Left renal pelvis (tissue), 4 donors: Measurements from ENCODE around the gene GMPS. TPM values are rescaled to one million over a fixed set of nuclear protein-coding genes. Genes with fewer than 3 reads are reported as not detected.
"Not testable (repeated sequence)": the region's sequence is repeated elsewhere in the genome, so short reads cannot be mapped to it uniquely, and the experiment has no call there.

ENCODE experiments used
- DNase-seq, 4 donors: peaks; one replicate each; pipeline ENCODE4 v3.0.0-alpha.2; 2013; ENCODE audit warnings: low read depth in 4 of 4, low spot score in 3 of 4
- polyA plus RNA-seq, 4 donors: library from polyadenylated mRNA; unstranded; fragments of 120-200 nt; gene quantifications; one replicate each; pipeline ENCODE4 v1.2.1, GENCODE V29; 2013; ENCODE audit not compliant: insufficient read length in 4 of 4

The GMPS gene
- polyA plus RNA-seq, 4 donors: 57.9 to 79.1 (median 72.0) TPM

DNA sequence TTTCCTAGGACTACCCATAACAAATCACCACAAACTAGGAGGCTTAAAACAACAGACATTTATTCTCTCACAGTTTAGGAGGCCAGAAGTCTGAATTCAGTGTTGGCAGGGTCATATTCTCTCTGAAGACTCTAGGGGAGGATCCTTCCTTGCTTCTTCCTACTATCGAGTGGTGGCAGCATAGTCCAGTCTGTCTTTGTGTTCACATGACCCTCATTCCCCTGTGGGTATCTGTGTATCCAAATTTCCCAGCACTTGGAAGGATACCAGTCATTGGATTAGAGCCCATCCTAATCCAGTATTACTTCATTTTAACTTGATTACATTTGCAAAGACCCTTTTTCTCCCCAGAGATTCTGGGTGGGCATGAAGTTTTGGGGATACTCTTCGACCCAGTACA lies 63.8 kb downstream of the GMPS start:
- no peak for DNase-seq

DNA sequence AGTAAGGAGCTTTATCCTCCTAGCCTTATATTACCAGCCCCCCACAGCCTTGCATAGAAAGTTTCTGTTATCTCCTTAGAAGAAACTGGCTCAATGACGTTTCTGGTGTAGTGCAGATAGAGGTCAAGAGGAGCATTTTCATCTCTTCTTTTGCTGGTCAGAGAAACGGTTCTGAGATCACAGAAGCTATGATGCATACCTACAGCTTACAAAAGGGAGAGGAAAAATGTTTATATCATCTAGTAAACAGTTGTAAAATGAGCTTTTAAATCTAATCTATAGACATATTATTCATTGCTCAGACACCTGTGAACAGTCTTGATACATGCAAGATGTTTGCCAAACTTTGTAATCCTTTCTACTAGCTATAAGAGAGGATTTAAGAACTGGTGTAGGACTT lies 68.0 kb downstream of the GMPS start:
- DNase-seq: no peak

- DNase-seq: no peak
These were observed 70.9 kb downstream of the GMPS start for GRCh38 chr3:155941354-155941753.

- no peak for DNase-seq
These were observed 73.6 kb downstream of the GMPS start for GRCh38 chr3:155944081-155944480.

DNA sequence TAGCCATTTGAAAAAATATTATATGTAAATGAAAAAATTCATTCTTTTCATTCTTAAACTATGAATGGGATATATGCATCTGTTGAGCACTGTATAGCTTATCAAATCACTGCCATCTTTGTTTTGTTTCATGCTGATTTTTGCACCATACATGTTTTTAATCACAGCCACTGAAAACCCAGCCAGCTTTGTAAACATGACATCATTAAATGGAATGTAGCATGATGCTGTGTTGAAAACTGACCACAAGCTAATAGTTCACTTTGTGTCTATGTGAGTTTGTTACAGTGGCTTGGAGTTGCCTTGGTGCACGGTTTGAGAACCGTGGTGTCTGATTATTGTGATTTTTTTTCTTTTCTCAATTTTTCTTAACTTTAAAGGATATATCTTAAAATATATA lies 75.7 kb downstream of the GMPS start:
- DNase-seq: no peak

DNA sequence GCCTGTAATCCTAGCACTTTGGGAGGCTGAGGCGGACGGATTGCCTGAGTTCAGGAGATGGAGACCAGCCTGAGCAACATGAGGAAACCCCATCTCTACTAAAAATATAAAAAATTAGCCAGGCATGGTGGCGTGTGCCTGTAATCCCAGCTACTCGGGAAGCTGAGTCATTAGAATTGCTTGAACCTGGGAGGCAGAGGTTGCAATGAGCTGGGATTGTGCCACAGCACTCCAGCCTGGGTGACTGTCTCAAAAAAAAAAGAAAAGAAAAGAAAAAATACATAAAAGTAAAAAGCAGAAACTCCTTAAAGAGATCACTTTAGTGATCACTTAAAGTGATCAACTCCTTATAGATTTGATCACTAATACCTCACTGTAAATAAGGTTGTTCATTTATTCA lies 78.0 kb downstream of the GMPS start:
- no peak for DNase-seq

- no peak for DNase-seq
These were observed 79.2 kb downstream of the GMPS start for GRCh38 chr3:155949453-155950217.

DNA sequence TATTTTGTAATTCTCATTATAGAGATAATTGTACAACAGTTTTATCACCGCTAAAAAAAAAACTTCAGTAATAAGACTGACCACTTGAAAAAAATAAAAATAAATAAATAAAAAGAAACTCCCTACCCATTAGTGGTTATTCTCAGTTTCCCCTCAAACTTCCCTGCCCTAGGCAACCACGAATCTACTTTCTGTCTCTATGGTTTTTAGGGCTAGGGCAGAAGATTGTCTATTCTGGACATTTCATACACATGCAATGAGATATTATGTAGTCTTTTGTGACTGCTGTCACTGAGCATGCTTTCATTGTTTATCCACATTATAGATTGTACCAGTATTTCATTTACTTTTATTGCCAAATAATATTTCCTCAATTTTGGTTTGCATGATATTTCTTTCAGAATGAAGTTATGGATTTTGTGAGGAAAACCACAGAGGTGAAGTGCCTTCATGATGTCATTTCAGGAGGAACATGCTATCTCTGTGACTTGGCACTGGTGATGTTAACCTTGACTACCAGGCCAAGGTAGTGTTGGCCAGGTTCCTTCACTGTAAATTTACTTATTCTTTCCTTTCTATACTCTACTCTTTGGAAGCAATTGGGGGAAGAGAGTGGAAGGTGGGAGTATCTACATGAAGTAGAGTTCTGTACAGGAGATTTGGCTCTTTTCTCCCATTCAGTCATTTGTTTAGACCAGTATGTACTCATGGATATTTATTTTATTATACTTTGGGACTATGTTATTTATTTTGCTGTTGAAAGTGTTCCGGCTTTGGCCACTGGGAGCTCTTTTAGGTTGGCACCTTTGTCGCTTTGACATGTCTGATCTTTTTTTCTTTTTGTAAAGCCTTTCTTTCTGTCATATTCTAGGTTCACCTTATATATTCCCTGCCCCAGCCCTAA lies 86.3 kb downstream of the GMPS start:
- DNase-seq: no peak

GRCh38 chr3:155957412-155957880 lies 87.0 kb downstream of the GMPS start:
- DNase-seq: no peak

DNA sequence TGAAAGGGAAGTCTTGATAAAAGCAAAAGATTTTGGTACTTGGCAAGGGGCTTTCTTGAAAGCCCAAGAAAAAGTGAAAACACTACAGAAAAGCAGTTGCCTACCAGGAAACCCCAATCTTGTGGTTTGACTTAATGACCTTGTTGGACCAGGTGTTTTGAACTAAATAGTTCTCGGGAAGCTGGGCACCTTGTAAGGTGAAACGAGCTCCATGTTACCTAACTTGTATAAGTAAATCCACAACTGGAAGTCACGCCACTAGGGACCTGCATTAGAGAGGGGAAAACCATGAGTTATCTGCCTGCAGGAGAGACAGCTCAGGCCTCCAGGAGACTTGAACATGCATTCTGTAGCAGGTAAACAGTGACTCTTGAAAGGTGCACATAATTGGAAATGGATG lies 88.2 kb downstream of the GMPS start:
- DNase-seq: no peak

GRCh38 chr3:155960060-155960459 lies 89.6 kb downstream of the GMPS start:
- no peak for DNase-seq

- DNase-seq: not testable (repeated sequence)
These were observed 90.6 kb downstream of the GMPS start for GRCh38 chr3:155961044-155961443.

DNA sequence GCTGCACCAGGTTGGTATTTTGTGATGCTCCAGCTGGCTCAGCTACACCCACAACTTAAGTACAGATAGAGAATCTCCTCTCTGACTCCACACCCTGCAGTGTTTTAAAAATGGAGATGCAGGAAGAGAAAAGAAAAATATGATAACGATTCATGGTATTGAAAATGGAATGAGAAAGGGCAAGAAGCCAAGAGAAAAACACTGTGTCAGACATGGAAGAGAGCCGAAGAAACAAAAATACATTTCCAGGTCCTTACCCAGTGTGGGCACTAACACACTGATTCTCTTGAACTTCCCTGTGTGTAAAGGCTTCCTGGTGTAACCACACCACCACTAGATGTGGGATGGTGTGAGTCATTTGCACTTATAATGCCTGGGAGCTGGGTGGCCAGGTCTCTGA lies 93.1 kb downstream of the GMPS start:
- DNase-seq: no peak

- no peak for DNase-seq
These were observed 99.9 kb downstream of the GMPS start for GRCh38 chr3:155970398-155970797.

GRCh38 chr3:155972885-155973584 lies 102.6 kb downstream of the GMPS start:
- no peak for DNase-seq

- DNase-seq: no peak
These were observed 107.9 kb downstream of the GMPS start for GRCh38 chr3:155978324-155978723.

DNA sequence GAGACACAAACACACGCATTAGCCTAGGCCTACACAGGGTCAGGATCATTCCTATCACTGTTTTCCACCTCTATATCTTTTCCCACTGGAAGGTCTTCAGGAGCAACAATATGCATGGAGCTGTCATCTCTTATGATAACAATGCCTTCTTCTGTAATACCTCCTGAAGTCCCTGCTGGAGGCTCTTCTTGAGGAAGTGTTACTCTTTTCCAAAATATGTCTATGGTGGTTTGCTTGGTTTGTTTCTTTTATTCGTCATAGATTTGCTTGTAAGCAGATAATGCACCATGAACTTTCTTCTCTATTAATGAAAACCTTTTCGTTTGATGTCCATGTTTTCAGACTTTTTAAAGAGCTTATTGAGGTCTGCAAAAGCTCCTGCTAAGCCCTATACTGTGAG lies 109.3 kb downstream of the GMPS start:
- DNase-seq: no peak

- no peak for DNase-seq
These were observed 111.2 kb downstream of the GMPS start for GRCh38 chr3:155981669-155982068.

DNA sequence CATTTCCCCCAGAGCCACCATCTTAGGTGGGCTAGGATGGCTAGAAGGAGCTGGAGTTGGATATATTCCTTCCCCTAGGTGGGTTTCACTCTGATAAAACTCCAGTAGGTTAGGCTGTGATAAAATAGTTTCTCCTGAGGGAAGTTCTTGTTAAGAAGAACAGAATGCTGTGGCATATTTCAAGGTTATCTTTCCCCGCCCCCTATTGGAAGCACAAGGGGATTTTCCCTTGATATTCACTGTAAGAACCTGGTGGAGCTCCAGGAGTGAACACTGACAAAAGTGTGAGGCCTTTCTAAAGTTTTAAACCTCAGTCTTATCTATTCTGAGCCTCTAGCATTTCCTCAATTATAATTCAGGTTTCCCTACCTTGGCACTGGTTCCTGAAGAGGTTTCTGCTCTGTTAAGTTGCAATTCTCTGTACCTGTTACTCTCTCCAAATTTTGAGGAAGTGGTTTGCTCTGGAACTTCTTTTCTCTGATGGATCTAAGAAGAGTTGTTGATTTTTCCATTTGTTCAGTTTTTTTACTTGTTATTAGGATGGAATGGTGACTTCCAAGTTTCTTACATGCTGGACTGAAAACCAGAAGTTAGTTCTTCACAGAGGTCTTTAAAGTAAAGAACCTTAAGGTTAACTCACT lies 113.5 kb downstream of the GMPS start:
- no peak for DNase-seq

- no peak for DNase-seq
These were observed 114.5 kb downstream of the GMPS start for GRCh38 chr3:155984791-155985417.
